Fibroblast of the conjunctiva (primary cell): ENCODE measurements around the gene UGGT1.
"Not testable (repeated sequence)": the region's sequence is repeated elsewhere in the genome, so short reads cannot be mapped to it uniquely, and the experiment has no call there.

Source experiments
- DNase-seq: peaks from one replicate; pipeline ENCODE4 v3.0.0-alpha.2; 2010; ENCODE audit warnings: low read depth

UGGT1 gene

GRCh38 chr2:128115921-128116623, 25.1 kb downstream of the UGGT1 start:
- DNase-seq, result no peak

- no peak for DNase-seq
Measured at GRCh38 chr2:128134573-128134972, 43.6 kb downstream of the UGGT1 start.

- no peak for DNase-seq
Measured at GRCh38 chr2:128137094-128137616, 46.2 kb downstream of the UGGT1 start.

DNA sequence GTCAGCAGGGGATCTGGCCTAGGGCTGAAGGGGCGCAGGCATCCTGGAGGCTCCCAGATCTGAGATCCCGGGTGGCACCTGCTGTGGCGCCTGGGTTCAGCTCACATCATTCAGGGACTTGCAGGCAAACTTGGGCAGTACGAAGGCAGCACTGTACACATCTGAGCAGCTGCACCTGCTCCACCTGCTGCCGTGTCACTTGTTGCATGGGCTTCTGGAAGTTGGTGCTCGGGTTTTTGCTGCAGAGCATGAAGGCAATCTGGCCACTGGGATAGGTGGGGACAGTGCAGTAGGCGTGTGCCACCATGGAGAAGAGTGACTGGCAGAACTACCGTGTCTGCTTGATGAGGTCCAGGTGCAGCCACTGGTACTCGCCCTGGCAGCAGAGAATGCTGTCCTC, 48.6 kb downstream of the UGGT1 start:
- no peak for DNase-seq

GRCh38 chr2:128145651-128146050, 54.7 kb downstream of the UGGT1 start:
- no peak for DNase-seq

DNA sequence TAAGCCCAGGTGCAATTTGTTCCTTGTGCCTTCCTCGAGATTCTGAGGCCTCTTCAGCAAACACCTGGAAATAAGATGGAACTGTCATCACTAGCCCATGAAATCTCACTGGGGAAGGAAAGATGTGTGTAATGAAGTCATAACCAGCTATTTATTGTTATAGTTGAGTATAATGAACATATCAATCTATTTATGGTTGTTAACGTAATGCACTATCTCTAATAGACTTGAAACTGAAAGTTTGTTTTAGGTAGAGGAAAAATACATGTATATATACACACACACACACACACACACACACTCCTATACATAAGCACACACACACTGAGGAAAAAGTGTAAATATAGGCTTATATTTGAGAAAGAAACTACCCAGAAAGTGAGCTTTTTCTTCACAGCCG, 62.8 kb downstream of the UGGT1 start:
- no peak for DNase-seq

DNA sequence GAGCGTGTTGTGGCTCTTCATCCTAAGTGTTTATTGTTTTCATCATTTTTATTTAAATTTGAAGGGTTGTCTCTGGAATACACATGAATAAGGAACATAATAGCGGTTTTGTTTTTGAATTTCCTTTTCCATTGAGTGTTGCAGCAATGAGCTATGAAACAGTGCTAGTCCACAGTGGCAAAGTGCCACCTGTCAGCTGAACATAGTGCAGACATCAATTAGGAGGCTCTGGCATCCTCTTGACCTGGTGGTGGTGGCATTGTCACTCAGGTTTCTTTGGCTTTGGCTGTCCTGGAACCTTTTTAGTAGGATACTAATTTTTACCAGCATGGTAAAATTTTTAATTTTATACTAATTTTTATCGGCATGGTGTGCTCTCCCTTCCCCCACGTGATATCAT, 63.2 kb downstream of the UGGT1 start:
- no peak for DNase-seq

GRCh38 chr2:128155970-128156369, 65.0 kb downstream of the UGGT1 start:
- DNase-seq, result no peak

DNA sequence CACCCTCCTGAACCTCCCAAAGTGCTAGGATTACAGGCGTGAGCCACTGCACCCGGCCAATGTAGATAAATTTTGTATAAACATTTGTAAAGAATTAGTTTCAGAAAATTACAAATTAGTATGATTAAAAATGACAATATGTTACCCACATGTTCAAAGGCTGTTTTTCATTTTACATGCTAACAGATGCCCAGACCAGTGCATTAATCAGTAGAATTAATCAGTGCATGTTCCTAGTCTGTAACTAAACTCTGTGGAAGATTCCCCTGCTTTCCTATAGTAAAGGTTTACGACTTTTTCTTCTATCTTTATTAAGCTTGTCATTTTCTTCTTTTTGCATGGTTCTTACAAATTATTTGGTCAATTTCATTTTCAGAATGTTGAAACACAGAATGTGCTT, 65.8 kb downstream of the UGGT1 start:
- DNase-seq, result no peak

- no peak for DNase-seq
Measured at GRCh38 chr2:128157644-128158043, 66.6 kb downstream of the UGGT1 start.

GRCh38 chr2:128158176-128158575, 67.2 kb downstream of the UGGT1 start:
- no peak for DNase-seq

- DNase-seq, result no peak
Measured at GRCh38 chr2:128159437-128159836, 68.4 kb downstream of the UGGT1 start.

- no peak for DNase-seq
Measured at GRCh38 chr2:128160616-128161275, 69.7 kb downstream of the UGGT1 start.

DNA sequence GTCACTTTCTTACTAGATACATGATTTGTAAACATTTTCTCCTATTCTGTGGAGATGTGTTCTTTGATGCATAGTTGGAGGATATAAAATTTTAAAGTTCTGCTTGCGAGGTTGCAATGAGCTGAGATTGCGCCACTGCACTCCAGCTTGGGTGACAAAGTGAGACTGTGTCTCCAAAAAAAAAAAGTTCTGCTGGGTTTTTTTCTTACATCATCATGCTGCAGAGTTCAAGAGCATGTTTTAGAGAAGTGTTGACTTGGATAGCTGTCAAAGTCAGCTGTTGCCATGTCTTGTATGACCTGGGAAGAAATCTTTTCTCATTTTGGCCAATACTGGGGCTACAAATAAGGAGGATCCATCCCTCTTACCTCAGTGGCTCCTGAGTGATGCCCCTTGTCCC, 71.3 kb downstream of the UGGT1 start:
- DNase-seq, result no peak

DNA sequence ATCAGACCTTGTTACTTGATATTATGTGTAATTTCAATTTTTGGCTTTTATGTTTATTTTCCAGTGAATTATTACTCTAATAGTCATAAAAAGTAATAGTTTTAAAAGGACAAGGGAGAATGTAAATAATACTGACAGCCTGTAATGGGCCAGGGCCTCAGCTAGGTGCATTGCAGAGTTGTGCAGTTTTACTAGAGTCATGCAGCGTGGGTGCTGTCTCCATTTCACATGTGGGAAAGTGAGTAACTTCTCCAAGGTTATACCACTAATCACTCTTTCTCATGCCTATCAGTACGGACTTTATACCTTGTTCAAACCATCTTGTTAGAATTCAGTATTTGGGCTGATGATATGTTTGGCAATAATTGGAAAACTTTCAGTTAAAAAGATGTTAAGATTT, 73.3 kb downstream of the UGGT1 start:
- no peak for DNase-seq

DNA sequence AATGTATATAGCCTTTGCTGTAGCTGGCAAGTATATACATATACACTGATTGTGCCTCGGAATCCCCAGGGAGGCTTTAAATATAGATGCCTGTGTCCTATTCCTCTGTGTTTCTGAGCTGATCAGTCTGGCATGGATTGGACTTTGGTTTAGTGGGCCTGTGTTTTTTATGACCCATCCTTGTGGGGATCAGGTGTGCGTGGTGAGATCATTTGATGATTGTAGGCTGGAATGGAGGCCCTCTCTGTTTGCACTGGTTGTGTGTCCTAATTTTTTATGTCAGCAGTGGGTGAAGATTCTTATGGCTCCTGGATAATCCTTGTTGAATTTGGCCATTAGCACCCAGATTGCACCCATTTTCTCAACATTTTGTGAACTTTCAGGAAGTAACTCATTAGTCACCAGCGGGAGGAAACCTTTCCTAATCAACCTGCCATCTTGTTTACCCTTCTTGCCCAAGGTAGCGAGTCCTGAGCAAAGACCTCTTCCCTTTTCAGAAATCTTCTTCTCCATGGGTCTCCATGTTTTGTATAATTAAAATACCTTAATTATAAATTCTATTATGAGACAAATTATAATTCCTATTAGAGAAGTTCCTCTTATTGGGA, 75.8 kb downstream of the UGGT1 start:
- DNase-seq, result no peak

GRCh38 chr2:128169094-128169493, 78.1 kb downstream of the UGGT1 start:
- no peak for DNase-seq

DNA sequence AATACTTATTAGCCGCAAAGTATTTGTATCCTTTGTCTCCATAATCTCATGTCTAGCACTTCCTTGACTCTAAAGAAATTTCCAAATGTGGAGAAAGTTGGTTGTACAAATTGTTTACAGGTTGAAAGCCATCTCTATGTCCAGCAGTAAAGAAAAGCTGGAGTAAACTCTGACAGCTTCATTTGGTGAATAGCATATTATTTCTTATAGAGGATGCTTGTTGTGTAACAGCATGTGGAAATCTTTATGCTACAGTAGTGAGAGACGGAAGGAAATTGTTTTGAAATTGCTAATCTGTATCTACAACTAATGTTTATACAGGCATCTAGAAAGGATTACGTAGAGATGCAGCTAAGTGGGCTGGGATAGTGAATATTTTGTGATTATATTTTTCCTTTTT, 78.5 kb downstream of the UGGT1 start:
- DNase-seq, result peak; percentile 13

- no peak for DNase-seq
Measured at GRCh38 chr2:128169933-128170709, 79.1 kb downstream of the UGGT1 start.

- no peak for DNase-seq
Measured at GRCh38 chr2:128170776-128171175, 79.8 kb downstream of the UGGT1 start.

DNA sequence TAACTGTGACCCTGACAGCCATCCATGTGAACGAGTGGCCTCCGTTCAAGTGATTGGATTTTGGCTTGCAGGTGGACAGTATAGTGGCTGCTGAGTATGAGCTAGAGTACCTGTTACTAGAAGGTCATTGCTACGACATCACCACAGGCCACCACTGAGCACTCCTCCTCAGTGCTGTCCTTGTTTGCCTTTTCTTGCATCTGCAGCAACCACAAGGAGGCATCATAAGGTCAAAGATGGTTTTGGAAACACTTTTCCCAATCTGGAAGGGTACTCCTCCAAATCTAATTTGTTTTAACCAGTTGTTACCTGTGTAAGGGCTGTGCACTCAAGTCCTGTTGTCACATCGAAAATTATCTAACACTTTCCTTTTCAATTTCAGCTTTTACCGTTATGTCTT, 81.2 kb downstream of the UGGT1 start:
- DNase-seq, result no peak

DNA sequence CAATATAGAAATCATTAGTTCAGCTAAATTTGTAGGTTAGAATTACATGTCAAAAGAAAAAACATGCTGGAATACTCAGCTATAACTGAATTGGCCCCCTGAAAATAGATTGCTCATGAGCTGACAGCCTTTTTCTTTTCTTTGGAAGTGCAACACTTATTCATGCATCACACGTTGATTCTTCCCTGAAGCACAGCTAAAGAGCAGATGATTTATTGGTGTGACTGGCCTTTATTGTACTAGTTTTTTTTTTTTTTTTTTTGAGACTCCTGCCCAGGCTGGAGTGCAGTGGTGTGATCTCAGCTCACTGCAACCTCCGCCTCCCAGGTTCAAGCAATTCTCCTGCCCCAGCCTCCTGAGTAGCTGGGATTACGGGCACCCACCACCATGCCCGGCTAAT, 83.1 kb downstream of the UGGT1 start:
- not testable (repeated sequence) for DNase-seq

GRCh38 chr2:128177315-128177714, 86.3 kb downstream of the UGGT1 start:
- no peak for DNase-seq
